Stromal cell of bone marrow (primary cell): ENCODE results near the gene TMCC1.
"Not testable (repeated sequence)": the region's sequence is repeated elsewhere in the genome, so short reads cannot be mapped to it uniquely, and the experiment has no call there.

Source experiments
- DNase-seq: peaks from one replicate; pipeline ENCODE4 v3.0.0-alpha.2; 2012; ENCODE audit warnings: low read depth

Gene TMCC1

DNA sequence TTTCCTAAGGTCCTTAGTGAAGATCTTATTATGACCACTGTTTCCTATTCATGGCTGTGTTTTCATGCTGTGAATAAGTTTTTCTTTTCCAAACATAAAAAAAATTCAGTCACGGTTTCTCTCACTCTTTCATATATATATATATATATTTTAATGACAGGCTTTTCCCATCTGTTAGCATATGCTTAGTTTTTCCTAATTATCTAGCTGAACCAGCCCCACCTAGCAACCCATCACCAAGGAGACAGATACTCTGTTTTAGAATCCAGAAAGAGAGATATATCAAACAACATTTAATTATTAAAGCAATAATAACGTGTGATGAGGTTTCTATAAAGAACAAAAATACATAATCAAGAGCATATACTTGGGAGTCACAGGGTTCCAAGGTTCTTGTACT lies 58.3 kb downstream of the TMCC1 start:
- DNase-seq, result no peak

DNA sequence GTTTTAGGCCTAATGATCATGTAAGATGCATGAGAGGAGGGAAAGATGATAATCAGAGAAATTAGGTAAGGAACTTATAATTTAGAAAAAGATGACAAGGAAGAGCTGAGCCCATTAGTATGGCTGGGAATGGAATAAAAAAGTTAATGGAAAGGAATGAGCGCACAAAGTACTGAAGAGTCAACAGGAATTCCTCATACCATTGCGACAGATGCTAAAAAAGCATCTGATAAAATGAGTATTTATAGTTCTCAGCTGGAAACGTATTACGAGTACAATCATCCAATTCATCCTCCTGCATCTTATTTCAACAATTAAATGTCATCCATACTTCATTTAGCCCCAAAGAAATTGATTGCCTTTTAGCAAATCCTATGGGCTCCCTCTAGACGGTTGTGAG lies 58.9 kb downstream of the TMCC1 start:
- DNase-seq, result no peak

DNA sequence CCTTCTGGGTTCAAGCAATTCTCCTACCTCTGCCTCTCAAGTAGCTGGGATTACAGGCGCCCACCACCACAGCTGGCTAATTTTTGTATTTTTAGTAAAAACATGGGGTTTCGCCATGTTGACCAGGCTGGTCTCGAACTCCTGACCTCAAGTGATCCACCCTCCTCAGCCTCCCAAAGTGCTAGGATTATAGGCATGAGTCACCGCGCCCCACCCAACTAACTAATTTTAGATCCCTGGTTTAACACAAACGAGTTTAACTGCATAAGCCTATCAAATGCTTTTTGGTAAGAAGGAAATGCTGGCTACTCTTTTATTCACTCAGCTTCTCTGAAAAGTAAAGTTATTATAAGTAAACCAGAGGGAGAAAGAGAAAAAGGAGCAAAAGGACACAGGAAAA lies 61.6 kb downstream of the TMCC1 start:
- not testable (repeated sequence) for DNase-seq

DNA sequence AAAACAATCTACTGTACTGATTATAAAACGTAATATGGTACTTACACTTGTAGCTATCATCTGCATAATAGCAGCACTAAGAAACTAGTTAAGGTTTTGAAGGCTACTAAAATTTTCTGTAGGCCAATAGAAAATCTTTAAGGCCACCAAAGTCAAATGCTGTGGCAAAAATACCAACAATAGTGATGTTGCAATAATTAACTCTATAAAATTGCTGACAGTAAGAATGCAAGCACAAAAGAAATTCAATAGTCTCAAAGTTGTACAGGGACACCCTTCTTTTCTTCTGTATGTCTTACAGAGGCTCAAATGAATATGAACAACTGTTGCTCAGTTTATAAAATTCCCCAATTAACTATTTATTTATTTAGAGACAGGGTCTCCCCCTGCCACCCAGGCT lies 62.0 kb downstream of the TMCC1 start:
- DNase-seq, result no peak

DNA sequence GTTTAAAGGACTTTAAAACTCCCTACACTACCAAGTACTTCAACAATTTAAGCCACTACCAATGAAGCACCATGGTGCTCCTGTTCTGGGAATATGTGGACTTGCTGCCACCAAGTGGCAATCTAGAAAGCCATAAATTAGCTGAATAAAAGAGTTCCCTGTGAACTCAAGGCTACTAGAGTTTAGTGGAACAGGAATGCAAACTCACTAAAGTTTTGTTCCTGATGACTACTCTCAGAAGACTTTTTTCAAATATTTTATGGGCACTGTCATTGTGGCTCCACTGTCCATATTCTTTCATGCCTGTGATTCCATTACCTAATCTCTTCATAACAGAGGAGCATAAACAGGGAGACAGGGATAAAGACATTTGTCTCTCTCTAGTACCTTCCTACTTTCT lies 63.9 kb downstream of the TMCC1 start:
- DNase-seq, result peak; percentile 86

DNA sequence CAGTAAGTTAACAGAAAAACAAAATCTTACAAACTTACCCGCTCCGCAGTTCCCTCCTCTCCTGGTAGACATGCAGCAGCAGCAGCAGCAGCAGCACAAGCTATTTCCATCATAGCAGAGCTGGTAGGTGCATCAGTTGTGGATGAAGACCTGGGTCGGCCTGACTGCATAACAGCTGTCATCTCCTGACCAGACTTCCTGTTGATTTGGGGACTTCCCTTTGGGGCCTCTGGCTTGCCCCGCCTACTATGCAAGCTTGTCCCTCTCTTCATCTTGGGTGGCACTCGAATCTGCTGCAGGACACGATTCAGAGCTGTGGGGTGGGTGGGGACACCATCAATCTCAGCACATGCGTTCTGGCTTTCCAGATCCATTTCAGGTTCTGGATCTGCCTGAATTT lies 65.7 kb downstream of the TMCC1 start:
- DNase-seq, result no peak

DNA sequence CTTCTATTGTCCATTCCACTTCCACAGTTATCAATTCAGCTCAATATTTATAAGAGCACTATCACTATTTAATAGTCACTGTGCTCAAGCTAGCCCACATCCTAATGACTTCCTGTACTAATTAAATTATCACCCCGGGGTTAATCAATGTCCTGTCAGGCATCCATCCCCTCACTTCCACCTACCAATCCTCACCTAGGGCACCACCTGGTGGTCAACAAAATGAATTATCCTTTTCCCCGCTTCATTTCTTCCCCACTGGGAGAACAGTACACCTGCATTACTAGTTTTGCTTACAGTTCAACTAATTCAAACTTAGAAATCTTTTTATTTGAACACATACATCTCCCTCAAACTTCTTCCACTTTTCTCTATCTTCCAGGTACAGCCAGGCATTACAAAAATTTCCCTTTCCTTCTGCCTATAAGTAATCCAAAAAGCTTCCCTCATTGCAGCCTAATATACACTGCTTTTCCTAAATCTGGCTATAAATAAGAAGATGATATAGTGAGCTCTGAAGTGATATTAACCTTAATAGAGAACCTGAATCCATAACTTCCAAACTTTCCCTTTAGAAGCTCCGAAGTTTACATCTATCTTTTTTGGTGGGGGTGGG lies 68.5 kb downstream of the TMCC1 start:
- no peak for DNase-seq

DNA sequence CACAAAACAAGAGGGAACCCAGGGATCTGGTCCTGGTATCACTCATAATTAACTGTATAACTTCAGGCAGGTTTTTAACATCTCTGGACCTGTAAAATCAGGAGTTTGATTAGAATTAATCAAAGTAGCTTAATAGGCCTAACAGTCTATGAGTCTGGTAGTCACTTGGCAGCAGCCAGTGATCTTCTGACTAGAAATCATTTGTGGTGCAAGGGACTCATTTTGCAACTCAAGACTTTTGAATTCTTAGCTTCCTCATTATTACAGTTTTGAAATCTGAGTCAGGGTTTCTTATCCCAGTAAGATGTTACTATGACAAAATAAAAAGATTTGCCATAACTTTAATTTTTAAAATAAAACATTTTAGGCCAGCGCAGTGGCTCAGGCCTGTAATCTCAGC lies 70.8 kb downstream of the TMCC1 start:
- DNase-seq, result peak; percentile 80

DNA sequence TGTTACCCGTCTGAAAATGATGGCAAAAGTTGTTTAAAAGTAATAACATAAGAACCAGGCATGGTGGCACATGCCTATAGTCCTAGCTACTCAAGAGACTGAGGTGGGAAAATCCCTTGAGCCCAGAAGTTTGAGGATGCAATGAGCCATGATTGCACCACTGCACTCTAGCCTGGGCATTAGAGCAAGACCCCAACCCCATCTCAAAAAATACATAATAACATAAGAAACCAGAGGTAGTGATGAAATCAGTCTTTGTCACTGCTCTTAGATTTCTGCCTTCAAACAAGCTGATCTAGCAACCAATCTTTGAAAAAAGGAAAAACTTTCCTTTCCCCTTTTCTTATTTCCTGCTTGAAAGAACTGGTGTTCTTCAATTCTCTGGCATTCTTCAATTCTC lies 71.3 kb downstream of the TMCC1 start:
- DNase-seq, result no peak

DNA sequence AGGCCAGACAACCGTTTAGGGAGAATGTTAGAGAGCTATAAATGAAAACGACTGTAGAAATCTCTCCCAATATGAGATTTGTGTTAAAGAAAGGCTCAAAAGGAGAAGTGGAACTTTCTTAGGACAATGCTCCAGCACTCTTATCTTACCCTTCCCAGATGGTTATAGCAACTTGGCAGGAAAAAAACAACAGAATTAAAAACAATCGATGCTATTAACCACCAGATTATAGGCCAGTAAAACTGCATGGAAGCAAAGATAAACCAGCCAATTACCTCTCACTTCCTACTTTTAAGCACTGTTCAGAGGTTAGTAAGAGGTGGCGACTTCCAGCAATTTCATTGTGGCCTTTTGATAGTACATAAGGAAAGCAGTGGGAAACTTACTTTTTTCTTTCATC lies 72.9 kb downstream of the TMCC1 start:
- no peak for DNase-seq

DNA sequence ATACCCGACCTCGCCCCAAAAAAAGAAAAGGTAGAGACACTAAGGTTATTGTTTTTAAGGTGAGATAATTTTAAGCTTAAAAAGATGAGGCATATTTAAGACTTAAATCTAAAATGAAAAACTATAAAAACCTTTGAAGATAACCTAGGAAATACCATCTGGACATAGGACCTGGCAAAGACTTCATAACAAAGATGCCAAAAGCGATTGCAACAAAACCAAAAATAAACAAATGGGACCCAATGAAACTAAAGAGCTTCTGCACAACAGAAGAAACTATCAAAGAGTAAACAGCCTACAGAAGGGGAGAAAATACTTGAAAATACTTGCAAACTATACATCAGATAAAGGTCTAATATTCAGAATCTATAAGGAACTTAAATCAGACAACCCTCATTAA lies 80.9 kb downstream of the TMCC1 start:
- DNase-seq, result no peak

DNA sequence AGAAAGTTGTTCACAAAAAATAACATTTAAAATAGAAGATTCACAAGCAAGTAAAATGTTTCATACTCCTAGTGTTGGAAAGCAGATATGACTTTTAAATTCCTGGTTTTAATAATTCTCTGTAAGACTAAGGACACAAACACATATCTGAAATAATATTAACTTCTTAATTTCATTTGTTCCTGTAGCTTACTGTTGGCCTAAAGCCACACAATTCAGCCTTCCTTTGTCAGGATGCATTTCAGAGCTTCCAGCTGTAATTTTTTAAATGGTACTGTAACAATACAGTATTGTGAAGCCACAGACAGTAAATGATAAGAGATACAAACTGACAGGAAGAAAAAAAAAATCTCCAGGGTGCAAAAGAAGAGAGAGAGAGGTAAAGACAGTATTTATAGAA lies 84.2 kb downstream of the TMCC1 start:
- DNase-seq, result no peak

DNA sequence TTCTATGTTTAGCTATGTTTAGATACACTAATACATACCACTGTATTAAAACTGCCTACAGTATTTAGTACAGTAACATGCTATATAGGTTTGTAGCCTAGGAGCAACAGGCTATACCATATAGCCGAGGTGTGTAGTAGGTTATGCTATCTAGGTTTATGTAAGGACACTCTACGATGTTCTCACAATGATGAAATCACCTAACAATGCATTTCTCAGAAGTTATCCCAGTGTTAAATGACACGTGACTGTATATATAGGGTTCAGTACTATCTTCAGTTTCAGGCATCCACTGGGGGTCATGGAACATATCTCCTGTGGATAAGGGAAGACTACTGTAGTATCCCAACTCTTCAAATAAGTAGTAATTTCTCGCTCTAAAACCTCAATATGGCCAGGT lies 97.4 kb downstream of the TMCC1 start:
- DNase-seq, result no peak

DNA sequence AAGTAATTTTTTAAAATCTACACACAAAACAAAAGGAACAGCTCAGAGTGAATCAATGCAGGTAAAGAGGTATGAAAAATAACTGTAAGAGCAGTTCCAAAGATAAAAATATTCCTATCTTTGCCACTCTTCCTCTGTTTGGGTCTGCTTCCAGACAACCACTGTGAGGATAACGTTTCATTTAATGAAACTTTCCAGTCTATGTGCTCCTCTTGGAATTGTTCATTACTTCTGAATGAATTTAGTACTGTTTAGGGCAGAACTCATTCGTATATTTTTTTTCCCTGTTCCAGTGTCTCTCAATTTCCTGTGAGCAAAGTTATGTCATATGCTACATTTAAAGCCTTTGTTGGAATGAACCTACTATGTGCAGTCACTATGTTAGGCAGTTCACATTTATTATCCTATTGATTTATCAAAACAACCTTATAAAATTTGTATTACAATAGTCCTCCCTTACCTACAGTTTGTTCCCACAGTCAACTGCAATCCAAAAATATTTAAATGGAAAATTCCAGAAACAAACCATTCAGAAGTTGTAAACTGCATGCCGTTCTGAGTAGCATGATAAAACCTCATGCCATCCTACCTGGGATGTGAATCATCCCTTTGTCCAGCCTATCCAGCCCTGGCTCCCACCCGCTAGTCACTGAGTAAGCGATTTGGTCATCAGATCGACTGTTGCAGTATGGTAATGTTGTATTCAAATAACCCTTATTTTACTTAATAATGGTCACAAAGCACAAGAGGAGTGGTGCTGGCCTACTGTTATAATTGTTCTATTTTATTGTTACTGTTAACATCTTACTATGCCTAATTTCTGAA lies 98.1 kb downstream of the TMCC1 start:
- no peak for DNase-seq

DNA sequence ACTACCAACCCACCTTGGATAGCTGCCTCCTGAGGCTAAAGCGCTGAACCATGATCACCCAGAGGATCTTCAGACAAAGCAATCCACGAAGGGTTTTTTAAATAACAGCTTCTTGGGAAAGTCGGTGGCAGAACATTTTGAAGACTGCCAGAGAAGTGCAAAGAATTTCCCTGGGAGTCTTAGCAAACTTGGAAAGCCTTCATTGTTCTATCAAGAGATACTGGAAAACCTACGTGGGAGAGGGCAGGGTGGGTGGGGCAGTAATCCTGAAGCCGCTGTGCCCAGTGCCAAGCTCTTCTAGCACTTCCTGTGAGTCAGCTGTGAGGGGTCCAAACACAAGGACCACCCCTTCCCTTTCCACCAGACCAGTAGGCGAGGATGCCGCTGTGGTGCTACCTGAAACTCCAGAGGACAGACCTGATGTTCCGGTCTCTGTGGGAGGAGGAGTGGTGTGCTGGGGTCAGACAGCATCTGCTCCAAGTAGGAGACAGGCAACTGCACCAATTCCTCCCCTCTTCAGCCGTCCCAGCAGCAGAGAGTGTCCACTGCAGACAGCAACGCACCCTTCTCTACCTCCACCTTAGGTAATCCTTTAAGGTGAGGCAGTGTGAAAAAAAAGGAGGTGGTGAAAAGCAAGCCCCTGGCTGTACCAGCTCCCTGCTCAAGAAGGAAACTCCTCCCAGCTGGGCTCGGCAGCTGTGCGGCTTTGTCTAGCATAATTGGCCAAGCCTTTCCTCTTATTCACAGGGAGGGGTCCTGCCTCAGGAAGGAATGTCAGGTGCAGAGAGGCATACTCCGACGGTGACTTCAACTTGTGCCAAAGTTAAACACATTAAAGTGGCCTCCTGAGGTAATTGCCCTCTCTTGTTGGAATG lies 99.0 kb downstream of the TMCC1 start:
- DNase-seq, result no peak

DNA sequence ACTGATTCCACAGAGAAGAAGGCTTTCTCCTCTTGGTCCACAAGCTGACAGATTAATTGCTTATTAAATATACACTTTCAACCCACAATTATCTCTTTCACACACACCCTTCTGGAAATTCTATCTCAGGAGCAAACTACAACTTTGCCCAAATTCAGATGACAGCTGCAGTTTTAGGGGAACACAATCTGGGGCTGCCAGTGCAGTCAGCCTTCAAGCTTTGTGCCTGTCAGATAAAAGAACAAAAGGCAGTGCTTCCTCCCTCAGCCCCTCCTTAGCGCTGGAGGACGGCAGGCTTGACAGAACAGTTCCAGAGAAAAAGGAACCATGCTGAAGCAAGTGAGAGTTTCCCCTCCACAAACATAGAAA lies 99.6 kb downstream of the TMCC1 start:
- no peak for DNase-seq

DNA sequence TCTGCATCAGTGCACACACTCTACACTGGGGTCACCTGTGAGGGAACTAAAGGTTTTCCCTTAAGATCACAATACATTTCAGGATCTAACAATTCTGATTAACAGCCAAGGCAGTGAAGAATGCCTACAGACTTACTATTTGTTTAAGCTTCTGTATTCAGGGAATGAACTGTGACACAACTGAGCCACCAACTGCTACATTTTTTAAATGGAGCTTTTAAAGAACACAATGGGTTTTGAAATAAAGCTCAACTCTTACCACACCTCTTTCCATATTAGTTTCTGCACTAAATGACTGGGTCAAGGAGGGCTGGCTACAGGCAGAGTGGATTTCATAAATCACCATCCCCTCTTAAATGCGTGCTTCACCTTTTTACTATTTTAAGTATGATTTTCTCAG lies 100.2 kb downstream of the TMCC1 start:
- DNase-seq, result no peak

DNA sequence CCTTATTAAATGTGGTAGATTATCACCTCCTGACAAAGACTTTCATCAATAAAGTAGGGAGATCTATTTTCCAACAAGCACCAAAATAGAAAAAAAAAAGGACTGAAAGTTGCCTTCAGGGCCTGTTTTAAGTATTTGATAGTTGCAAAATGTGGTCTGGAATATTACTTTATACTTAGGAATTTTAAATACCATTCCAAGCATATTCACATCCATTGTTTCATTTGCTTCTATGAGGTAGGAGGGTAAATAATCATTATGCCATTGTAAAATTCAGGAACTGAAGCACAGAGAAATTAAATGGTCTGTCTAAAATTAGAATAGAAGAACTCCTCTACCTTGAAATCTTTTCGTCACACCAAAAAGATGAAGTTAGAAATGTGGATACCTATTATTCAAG lies 110.0 kb downstream of the TMCC1 start:
- no peak for DNase-seq

DNA sequence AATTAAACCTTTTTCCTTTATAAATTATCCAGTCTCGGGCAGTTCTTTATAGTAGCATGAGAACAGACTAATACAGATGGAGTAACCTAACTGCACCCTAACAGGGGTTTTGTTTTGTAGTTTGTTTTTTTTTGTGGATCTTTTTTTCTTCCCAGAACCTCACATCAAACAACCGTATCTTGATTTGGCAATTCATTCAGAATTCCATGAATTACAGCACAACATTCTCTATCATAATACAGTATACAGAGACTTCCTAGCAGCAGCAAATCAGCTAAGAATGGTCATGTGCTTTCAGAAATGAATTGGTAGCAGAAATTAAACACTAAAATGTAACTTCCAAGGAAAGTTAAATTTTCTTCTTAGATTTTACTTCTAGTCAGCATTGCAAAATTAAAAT lies 114.6 kb downstream of the TMCC1 start:
- DNase-seq, result no peak

DNA sequence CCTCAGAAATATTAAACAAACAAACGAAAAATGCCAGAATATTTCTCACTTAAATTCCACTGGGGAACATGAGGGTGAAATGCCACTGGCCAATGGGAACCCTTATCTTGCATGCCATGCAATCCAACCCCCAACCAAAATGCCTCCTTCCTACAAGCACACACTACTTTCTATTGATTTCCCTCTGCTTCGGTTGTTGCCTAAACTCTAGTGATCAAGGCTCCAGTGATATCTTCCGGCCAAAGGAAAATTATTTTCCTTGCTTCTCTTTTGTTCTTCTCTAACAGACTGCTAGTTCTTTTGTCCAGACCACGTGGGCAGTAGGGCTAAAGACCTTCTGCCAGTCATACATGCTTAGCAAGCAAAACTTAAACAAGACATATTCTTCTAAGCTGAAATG lies 115.7 kb downstream of the TMCC1 start:
- DNase-seq, result no peak

DNA sequence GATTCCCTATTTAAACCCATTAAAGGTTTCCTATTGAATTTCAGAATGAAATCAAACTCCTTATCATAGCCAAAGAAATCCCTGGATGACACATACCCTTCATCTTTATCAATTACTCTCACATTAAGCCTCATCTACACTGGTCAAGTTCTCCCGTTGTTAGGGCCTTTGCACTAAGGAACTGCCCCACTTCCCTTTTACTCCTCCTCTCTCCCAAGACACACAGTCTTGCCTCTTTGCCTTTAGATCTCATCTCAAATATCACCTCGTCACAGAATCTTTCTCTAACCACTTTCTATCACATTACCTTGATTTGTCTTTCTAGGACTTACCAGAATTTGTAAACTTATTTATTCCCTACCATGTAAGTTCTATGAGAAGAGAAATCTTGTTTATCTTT lies 117.6 kb downstream of the TMCC1 start:
- DNase-seq, result no peak

DNA sequence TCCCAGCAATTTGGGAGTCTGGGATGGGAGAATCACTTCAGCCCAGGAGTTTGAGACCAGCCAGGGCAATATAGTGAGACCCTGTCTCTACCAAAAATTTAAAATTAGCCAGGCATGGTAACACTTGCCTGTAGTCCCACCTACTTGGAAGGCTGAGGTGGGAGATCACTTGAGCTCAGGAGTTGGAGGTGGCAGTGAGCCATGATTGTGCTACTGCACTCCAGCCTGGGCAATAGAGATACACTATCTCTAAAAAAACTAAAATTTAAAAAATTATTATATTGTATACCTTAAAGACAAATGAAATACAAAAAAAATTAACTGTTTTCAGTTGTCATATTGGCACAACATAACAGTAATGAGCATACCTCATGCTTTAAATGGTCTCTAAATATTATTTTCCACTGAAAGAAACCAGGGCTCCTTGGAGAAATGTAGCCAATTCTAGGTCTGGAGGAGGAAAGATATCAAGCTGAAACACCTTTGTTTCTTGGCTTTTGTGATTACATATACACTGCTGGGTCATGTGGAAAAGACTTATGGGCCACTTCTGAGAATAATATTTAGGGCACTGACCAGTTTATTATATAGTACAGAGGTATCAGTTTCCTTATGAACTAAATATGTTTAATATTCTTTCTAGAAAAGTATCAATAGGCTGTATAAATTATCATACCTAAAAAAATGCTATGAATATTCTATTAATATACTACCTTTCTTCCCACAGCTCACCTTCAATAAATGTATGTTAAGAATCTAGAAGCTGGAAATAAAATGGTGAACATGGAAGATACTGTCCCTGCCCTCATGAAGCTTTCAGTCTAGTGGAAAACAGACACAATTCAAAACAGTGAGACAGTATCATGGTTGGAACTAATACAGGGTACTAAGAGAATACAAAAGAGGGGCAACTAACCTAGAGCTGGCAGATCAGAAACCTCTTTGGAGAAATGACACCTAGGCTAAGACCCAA lies 119.5 kb downstream of the TMCC1 start:
- DNase-seq, result no peak
